Vagina (tissue), 2 donors: Measurements from ENCODE around the gene DIP2B.

Experiments used
- POLR2AphosphoS5 ChIP-seq, 2 donors: sonication (generic); formaldehyde crosslinking; IDR thresholded peaks; one replicate each; pipeline ENCODE4 v1.9.0; 2017; ENCODE audit warnings: antibody characterized with exemption in 2 of 2, mild to moderate bottlenecking in 2 of 2, low read depth in 1 of 2; ENCODE audit not compliant: insufficient read depth in 1 of 2
- TF ChIP-seq, protein P1 (sequence below), 3 experiments: fragments of 450-650 bp in 2 of 3; fragments of 200-600 bp in 1 of 3; sonication (generic) in 1 of 3; IDR thresholded peaks; one replicate each; pipeline ENCODE4 v1.5.1; 2017 to 2019; ENCODE audit warnings: antibody characterized with exemption in 3 of 3, mild to moderate bottlenecking in 2 of 3, moderate library complexity in 2 of 3

DNA sequence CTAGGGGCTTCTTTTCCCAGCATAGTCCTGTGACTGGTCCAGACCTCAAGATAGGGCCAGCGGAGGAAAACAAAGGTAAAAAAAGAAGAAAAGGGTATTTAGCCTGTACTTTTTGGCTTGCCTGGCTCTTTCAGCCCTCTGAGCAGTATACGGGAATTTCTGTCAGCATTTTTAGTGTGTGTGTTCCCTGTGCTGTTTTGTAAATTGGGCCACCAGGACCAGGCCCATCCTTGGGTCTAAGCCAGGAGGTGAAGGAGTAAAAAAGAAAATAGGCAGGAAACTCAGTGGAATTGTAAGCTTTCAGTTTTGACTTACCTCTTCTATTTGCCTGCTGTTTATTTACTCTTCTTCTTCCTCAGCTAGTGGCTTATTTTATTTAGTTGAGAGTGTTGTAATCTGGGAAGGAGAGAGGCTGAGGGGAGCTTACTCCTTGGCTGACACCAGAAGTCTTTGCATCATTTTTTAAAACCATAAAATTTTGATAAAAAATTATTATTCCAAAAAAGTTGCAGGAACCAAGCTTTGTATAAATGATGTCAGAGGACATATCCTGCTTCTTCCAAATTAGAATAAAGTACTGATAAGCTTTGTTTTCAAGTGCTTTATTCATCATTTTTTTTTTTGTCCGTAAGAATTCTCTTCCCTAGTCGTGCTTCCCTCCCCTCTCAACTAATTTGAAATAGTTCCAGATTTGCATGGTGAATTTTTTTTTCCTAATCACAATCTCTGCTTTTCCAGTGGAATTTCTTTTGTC is 63.7 kb downstream of the DIP2B start:
- TF ChIP-seq, protein P1, sequence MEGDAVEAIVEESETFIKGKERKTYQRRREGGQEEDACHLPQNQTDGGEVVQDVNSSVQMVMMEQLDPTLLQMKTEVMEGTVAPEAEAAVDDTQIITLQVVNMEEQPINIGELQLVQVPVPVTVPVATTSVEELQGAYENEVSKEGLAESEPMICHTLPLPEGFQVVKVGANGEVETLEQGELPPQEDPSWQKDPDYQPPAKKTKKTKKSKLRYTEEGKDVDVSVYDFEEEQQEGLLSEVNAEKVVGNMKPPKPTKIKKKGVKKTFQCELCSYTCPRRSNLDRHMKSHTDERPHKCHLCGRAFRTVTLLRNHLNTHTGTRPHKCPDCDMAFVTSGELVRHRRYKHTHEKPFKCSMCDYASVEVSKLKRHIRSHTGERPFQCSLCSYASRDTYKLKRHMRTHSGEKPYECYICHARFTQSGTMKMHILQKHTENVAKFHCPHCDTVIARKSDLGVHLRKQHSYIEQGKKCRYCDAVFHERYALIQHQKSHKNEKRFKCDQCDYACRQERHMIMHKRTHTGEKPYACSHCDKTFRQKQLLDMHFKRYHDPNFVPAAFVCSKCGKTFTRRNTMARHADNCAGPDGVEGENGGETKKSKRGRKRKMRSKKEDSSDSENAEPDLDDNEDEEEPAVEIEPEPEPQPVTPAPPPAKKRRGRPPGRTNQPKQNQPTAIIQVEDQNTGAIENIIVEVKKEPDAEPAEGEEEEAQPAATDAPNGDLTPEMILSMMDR (IDR thresholded peaks at IDR 0.05): no peak
- TF ChIP-seq POLR2AphosphoS5 (IDR thresholded peaks at IDR 0.05; ENCODE audit: insufficient read depth in 1 of 2, low read depth in 1 of 2): no peak
